Activated B cell treated with CpG ODN at 0.5 μM for 24 hours (primary cell): Measurements from ENCODE around the gene DIP2C. TPM values are rescaled to one million over a fixed set of nuclear protein-coding genes. Genes with fewer than 3 reads are reported as not detected.

Experiments
- ATAC-seq: fragments of 200-7000 bp; cut with Tn5 transposase; one replicate; pipeline ENCODE4 v1.10.0; 2021; ENCODE audit warnings: low read depth, mild to moderate bottlenecking, moderate library complexity
- CTCF ChIA-PET: fragments of 350-600 bp; sonication (Branson Sonifier 250); formaldehyde crosslinking; loops from one replicate; lab custom pipeline; 2021; ENCODE audit warnings: antibody characterized with exemption; lab: Charles Lee
- POLR2A ChIA-PET: fragments of 350-600 bp; sonication (Branson Sonifier 250); formaldehyde crosslinking; loops from one replicate; lab custom pipeline; 2021; ENCODE audit warnings: antibody characterized with exemption; lab: Charles Lee
- DNase-seq: peaks from one replicate; pipeline ENCODE4 v3.0.0; 2022
- H3K27ac Mint-ChIP-seq: one replicate; pipeline ENCODE4 v1.8.0; 2020; ENCODE audit warnings: mixed read lengths
- H3K27me3 Mint-ChIP-seq: one replicate; pipeline ENCODE4 v1.8.0; 2021; ENCODE audit warnings: mixed read lengths
- H3K36me3 Mint-ChIP-seq: one replicate; pipeline ENCODE4 v1.8.0; 2021; ENCODE audit warnings: low read depth, mixed read lengths
- H3K4me1 Mint-ChIP-seq: one replicate; pipeline ENCODE4 v1.8.0; 2021; ENCODE audit warnings: mixed read lengths
- H3K4me3 Mint-ChIP-seq: one replicate; pipeline ENCODE4 v1.8.0; 2020; ENCODE audit warnings: mild to moderate bottlenecking, mixed read lengths
- H3K9me3 Mint-ChIP-seq: one replicate; pipeline ENCODE4 v1.8.0; 2020; ENCODE audit warnings: mixed read lengths
- intact Hi-C: fragments of 100-400 bp; cut with micrococcal nuclease; formaldehyde crosslinking; loops from one replicate; pipeline ENCODE4 v1.15.1; 2024
- total RNA-seq: library from RNA; stranded (reverse); gene quantifications from 2 replicates; pipeline ENCODE4 v1.2.3, GENCODE V29; 2022
- TF ChIP-seq, protein P1 (sequence below): fragments of 200-600 bp; IDR thresholded peaks from one replicate; pipeline ENCODE4 v1.8.0; 2022; ENCODE audit warnings: antibody characterized with exemption, mild to moderate bottlenecking

The DIP2C gene
- total RNA-seq, 1 donor from 2014 or later = 0.49 TPM

- no peaks in the 10 kb centered on the region for H3K9me3 Mint-ChIP-seq
- ATAC-seq (no peak), DNase-seq (no peak)
- TF ChIP-seq, protein P1, sequence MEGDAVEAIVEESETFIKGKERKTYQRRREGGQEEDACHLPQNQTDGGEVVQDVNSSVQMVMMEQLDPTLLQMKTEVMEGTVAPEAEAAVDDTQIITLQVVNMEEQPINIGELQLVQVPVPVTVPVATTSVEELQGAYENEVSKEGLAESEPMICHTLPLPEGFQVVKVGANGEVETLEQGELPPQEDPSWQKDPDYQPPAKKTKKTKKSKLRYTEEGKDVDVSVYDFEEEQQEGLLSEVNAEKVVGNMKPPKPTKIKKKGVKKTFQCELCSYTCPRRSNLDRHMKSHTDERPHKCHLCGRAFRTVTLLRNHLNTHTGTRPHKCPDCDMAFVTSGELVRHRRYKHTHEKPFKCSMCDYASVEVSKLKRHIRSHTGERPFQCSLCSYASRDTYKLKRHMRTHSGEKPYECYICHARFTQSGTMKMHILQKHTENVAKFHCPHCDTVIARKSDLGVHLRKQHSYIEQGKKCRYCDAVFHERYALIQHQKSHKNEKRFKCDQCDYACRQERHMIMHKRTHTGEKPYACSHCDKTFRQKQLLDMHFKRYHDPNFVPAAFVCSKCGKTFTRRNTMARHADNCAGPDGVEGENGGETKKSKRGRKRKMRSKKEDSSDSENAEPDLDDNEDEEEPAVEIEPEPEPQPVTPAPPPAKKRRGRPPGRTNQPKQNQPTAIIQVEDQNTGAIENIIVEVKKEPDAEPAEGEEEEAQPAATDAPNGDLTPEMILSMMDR = no peak
- peaks cover 52% of the 10 kb centered on the region for H3K27me3 Mint-ChIP-seq
- intact Hi-C loops = no loop called here
- no peak overlapping the region for H3K4me3 Mint-ChIP-seq
- no peaks in the 10 kb centered on the region for H3K36me3 Mint-ChIP-seq
- H3K27ac Mint-ChIP-seq = peak overlapping the region; percentile 46
- CTCF ChIA-PET = no interaction called here
- peaks cover 26% of the 10 kb centered on the region for H3K4me1 Mint-ChIP-seq
- POLR2A ChIA-PET = interaction anchor here (0.6 kb wide), 1 partner anchor 363 kb away, joined by 3 read pairs; no protein-coding TSS in a partner anchor
Measured at GRCh38 chr10:618229-618989, 71.1 kb downstream of the DIP2C start.

DNA sequence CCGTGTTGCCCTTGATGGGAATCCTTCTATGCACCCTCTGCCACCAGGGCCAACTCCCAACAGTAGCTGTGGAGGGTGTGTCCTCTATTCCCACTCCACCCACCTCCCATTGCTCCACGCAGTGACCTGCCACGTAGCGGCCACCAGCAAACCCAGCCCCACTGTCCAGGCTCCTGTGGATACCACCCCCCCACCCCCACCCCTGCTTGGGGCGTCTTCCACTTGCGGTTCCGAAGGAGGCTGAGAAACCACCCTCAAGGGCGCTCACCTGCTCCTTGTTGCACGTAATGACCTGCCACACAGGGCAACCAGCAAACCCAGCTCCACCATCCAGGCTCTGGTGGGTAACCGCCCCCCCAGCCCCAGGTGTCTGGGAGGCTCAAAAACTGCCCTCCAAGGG lies 72.0 kb downstream of the DIP2C start:
- intact Hi-C loops = no loop called here
- DNase-seq (no peak), ATAC-seq (no peak)
- H3K9me3 Mint-ChIP-seq = no peaks in the 10 kb centered on the region
- TF ChIP-seq, protein P1 = no peak
- ChIA-PET POLR2A (no interaction called here), CTCF (no interaction called here)
- H3K36me3 Mint-ChIP-seq = no peaks in the 10 kb centered on the region
- H3K27ac Mint-ChIP-seq = no peak overlapping the region
- peaks cover 52% of the 10 kb centered on the region for H3K27me3 Mint-ChIP-seq
- no peak overlapping the region for H3K4me3 Mint-ChIP-seq
- peaks cover 26% of the 10 kb centered on the region for H3K4me1 Mint-ChIP-seq

- Mint-ChIP-seq H3K27me3 (peaks cover 47% of the 10 kb centered on the region), H3K36me3 (no peaks in the 10 kb centered on the region), H3K27ac (no peak overlapping the region), H3K9me3 (no peaks in the 10 kb centered on the region), H3K4me1 (peaks cover 17% of the 10 kb centered on the region), H3K4me3 (no peak overlapping the region)
- ATAC-seq (no peak), DNase-seq (no peak)
- intact Hi-C loops = no loop called here
- POLR2A ChIA-PET = no interaction called here
- TF ChIP-seq, protein P1 = no peak
- CTCF ChIA-PET = no interaction called here
Measured at GRCh38 chr10:615583-616152, 73.8 kb downstream of the DIP2C start.

- Mint-ChIP-seq H3K4me3 (no peak overlapping the region), H3K27me3 (peaks cover 46% of the 10 kb centered on the region), H3K36me3 (no peaks in the 10 kb centered on the region), H3K9me3 (no peaks in the 10 kb centered on the region), H3K4me1 (peaks cover 10% of the 10 kb centered on the region), H3K27ac (no peak overlapping the region)
- DNase-seq = no peak
- CTCF ChIA-PET = no interaction called here
- POLR2A ChIA-PET = no interaction called here
- TF ChIP-seq, protein P1 = no peak
- ATAC-seq = no peak
- intact Hi-C loops = no loop called here
Measured at GRCh38 chr10:614790-615582, 74.5 kb downstream of the DIP2C start.
